IMR-90 (cell line): Measurements from ENCODE around the gene SHB. TPM values are rescaled to one million over a fixed set of nuclear protein-coding genes. Genes with fewer than 3 reads are reported as not detected.
A peak's percentile ranks its signal among the peaks of the same experiment; 100 is the strongest.

ENCODE experiments used
- ATAC-seq: fragments of 200-7000 bp; cut with Tn5 transposase; 2 replicates; pipeline ENCODE4 v1.9.1; 2020; ENCODE audit warnings: low read depth, mild to moderate bottlenecking, moderate library complexity
- BruUV-seq: library from RNA; stranded (reverse); fragments of 400-500 nt; replicated peaks from 2 replicates; lab custom pipeline; 2021; lab: Mats Ljungman, UMichigan
- CTCF ChIA-PET: fragments of 300-600 bp; formaldehyde crosslinking; extraction: SDS; loops from one replicate; lab custom pipeline; 2021; ENCODE audit warnings: antibody characterized with exemption; lab: Yijun Ruan, JAX
- POLR2A ChIA-PET: fragments of 300-600 bp; sonication (Branson Sonifier 250); formaldehyde crosslinking; loops from one replicate; lab custom pipeline; 2022; ENCODE audit warnings: antibody characterized with exemption; ENCODE audit not compliant: unreplicated experiment; lab: Charles Lee
- DNase-seq: peaks from one replicate; pipeline ENCODE4 v3.0.0; 2013
- H2AFZ ChIP-seq: replicated peaks from 2 replicates; pipeline ENCODE3; 2013; ENCODE audit warnings: low read length, mild to moderate bottlenecking; ENCODE audit not compliant: poor library complexity
- H2AK5ac ChIP-seq: 2 replicates; pipeline ENCODE4 v1.6.1; 2013; ENCODE audit warnings: low read depth, low read length, inconsistent platforms
- H2AK9ac ChIP-seq: replicated peaks from 2 replicates; pipeline ENCODE3; 2013; ENCODE audit warnings: mild to moderate bottlenecking, low read depth, low read length, moderate library complexity; ENCODE audit not compliant: poor library complexity
- H2BK120ac ChIP-seq: 2 replicates; pipeline ENCODE4 v1.6.1; 2013; ENCODE audit warnings: low read depth, low read length, inconsistent platforms
- H2BK15ac ChIP-seq: 3 replicates; pipeline ENCODE4 v1.6.1; 2013; ENCODE audit warnings: low read depth, low read length, inconsistent platforms
- H2BK20ac ChIP-seq: 2 replicates; pipeline ENCODE4 v1.6.1; 2013; ENCODE audit warnings: low read depth, mild to moderate bottlenecking, inconsistent platforms, low read length, moderate library complexity
- H2BK5ac ChIP-seq: 2 replicates; pipeline ENCODE4 v1.6.1; 2013; ENCODE audit warnings: mild to moderate bottlenecking, low read depth, low read length, inconsistent platforms; ENCODE audit not compliant: poor library complexity, severe bottlenecking
- H3K14ac ChIP-seq: replicated peaks from 2 replicates; pipeline ENCODE4 v1.6.1; 2013; ENCODE audit warnings: low read depth, low read length, inconsistent platforms
- H3K18ac ChIP-seq: 2 replicates; pipeline ENCODE4 v1.6.1; 2013; ENCODE audit warnings: low read depth, low read length, control low read depth
- H3K23ac ChIP-seq: 2 replicates; pipeline ENCODE4 v1.6.1; 2013; ENCODE audit warnings: low read depth, low read length, inconsistent platforms
- H3K27ac ChIP-seq: 2 replicates; pipeline ENCODE4 v1.5.1; 2013; ENCODE audit warnings: mild to moderate bottlenecking, control low read depth, low read length; ENCODE audit not compliant: insufficient read depth
- H3K27me3 ChIP-seq: 2 replicates; pipeline ENCODE4 v1.6.1; 2013; ENCODE audit warnings: low read length; ENCODE audit not compliant: control insufficient read depth, insufficient read depth
- H3K36me3 ChIP-seq: 2 replicates; pipeline ENCODE4 v1.6.1; 2013; ENCODE audit warnings: low read length, mixed read lengths; ENCODE audit not compliant: control insufficient read depth, insufficient read depth
- H3K4ac ChIP-seq: 2 replicates; pipeline ENCODE4 v1.6.1; 2013; ENCODE audit warnings: low read depth, low read length, inconsistent platforms
- H3K4me1 ChIP-seq: 2 replicates; pipeline ENCODE4 v1.6.1; 2013; ENCODE audit warnings: low read length, mixed read lengths; ENCODE audit not compliant: control insufficient read depth, insufficient read depth
- H3K4me2 ChIP-seq: 2 replicates; pipeline ENCODE4 v1.6.1; 2013; ENCODE audit warnings: low read depth, mild to moderate bottlenecking, control low read depth, low read length, moderate library complexity
- H3K4me3 ChIP-seq: 2 replicates; pipeline ENCODE4 v1.5.1; 2013; ENCODE audit warnings: low read depth, mild to moderate bottlenecking, control low read depth, low read length, moderate library complexity; ENCODE audit not compliant: insufficient read depth
- H3K56ac ChIP-seq: 2 replicates; pipeline ENCODE4 v1.6.1; 2013; ENCODE audit warnings: low read length, inconsistent platforms; ENCODE audit not compliant: insufficient read depth; ENCODE audit errors: extremely low read depth
- H3K79me1 ChIP-seq, 2 experiments: 2 replicates each; pipeline ENCODE4 v1.6.1; 2013; ENCODE audit warnings: low read length in 2 of 2, inconsistent platforms in 1 of 2, low read depth in 1 of 2
- H3K9ac ChIP-seq: 2 replicates; pipeline ENCODE4 v1.6.1; 2013; ENCODE audit warnings: low read depth, low read length, control low read depth
- H3K9me1 ChIP-seq: 2 replicates; pipeline ENCODE4 v1.6.1; 2013; ENCODE audit warnings: low read length, inconsistent platforms; ENCODE audit not compliant: insufficient read depth
- H3K9me3 ChIP-seq: 2 replicates; pipeline ENCODE4 v1.6.1; 2013; ENCODE audit warnings: low read length; ENCODE audit not compliant: control insufficient read depth, insufficient read depth
- H4K20me1 ChIP-seq: 2 replicates; pipeline ENCODE4 v1.6.1; 2013; ENCODE audit warnings: low read length, inconsistent platforms; ENCODE audit not compliant: insufficient read depth
- H4K5ac ChIP-seq: 2 replicates; pipeline ENCODE4 v1.6.1; 2013; ENCODE audit warnings: mild to moderate bottlenecking, low read depth, low read length, control low read depth
- H4K8ac ChIP-seq, 2 experiments: 2 replicates each; pipeline ENCODE4 v1.6.1; 2013; ENCODE audit warnings: low read depth in 2 of 2, low read length in 2 of 2, control low read depth in 1 of 2, inconsistent platforms in 1 of 2
- H4K91ac ChIP-seq: 2 replicates; pipeline ENCODE4 v1.6.1; 2013; ENCODE audit warnings: low read depth, low read length, inconsistent platforms; ENCODE audit not compliant: insufficient read depth
- CHD1 ChIP-seq: IDR thresholded peaks from 2 replicates; pipeline ENCODE4 v1.6.1; 2012; ENCODE audit warnings: low read depth, low read length, improper control_type of control experiment
- ELK1 ChIP-seq: fragments of 150-350 bp; IDR thresholded peaks from 2 replicates; pipeline ENCODE4 v1.6.1; 2016; ENCODE audit warnings: low read depth, mild to moderate bottlenecking, low read length, moderate library complexity, borderline replicate concordance
- MAFK ChIP-seq: IDR thresholded peaks from 2 replicates; pipeline ENCODE4 v1.6.1; 2012; ENCODE audit warnings: low read depth, low read length, improper control_type of control experiment
- MAZ ChIP-seq: IDR thresholded peaks from 2 replicates; pipeline ENCODE4 v1.6.1; 2012; ENCODE audit warnings: low read depth, mild to moderate bottlenecking, low read length, improper control_type of control experiment, moderate library complexity, borderline replicate concordance
- NFE2L2 ChIP-seq: fragments of 150-350 bp; IDR thresholded peaks from 2 replicates; pipeline ENCODE4 v1.6.1; 2016; ENCODE audit warnings: low read depth, mild to moderate bottlenecking, low read length
- RAD21 ChIP-seq: IDR thresholded peaks from 2 replicates; pipeline ENCODE4 v1.6.1; 2012; ENCODE audit warnings: low read length, improper control_type of control experiment
- RCOR1 ChIP-seq: IDR thresholded peaks from 2 replicates; pipeline ENCODE4 v1.6.1; 2012; ENCODE audit warnings: mild to moderate bottlenecking, low read length, improper control_type of control experiment; ENCODE audit not compliant: insufficient replicate concordance
- WGBS, 2 experiments: methylation state at CpG; one replicate each; pipeline versions ENCODE4 v1.1.5 to v1.1.7; 2013; ENCODE audit warnings: missing lambda C conversion rate in 2 of 2; ENCODE audit not compliant: insufficient read length in 1 of 2; ENCODE audit errors: extremely low coverage in 2 of 2; 5-methylcytosine and 5-hydroxymethylcytosine counted together
- dilution Hi-C: fragments of 300-500 bp; cut with HindIII; formaldehyde crosslinking; loops from one replicate; pipeline ENCODE4 v1.14.3; 2018; ENCODE audit warnings: low sequenced_read_pairs; ENCODE audit not compliant: unreplicated experiment
- in situ Hi-C: fragments of 300-500 bp; cut with MboI; formaldehyde crosslinking; loops from 3 replicates; pipeline ENCODE4 v1.14.3; 2019; ENCODE audit warnings: low sequenced_read_pairs, inconsistent platforms, mixed read lengths
- intact Hi-C: fragments of 100-400 bp; cut with micrococcal nuclease; formaldehyde crosslinking; loops from 2 replicates; pipeline ENCODE4 v1.10.0; 2022
- polyA plus RNA-seq, 3 experiments: library from polyadenylated mRNA; depleted of rRNA; stranded (reverse); fragments of >200 nt; gene quantifications; 2 replicates each; pipeline ENCODE4 v1.2.3, GENCODE V29; 2012; ENCODE audit warnings: low replicate concordance in 1 of 3
- total RNA-seq: library from RNA; depleted of rRNA; stranded (reverse); fragments of >200 nt; gene quantifications from 2 replicates; pipeline ENCODE4 v1.2.3, GENCODE V29; 2012

Gene SHB
- total and polyA plus RNA-seq, 2 of the 4 experiments (the other 2 are of a cell fraction), result 6.1 to 20.4 TPM

GRCh38 chr9:38101423-38101822 lies 32.4 kb upstream of the SHB start:
- Histone ChIP-seq H3K14ac (no peak overlapping the region), H4K8ac (no peak overlapping the region), H4K20me1 (no peaks in the 10 kb centered on the region), H3K9ac (no peak overlapping the region), H3K9me3 (no peaks in the 10 kb centered on the region), H3K27ac (no peak overlapping the region), H3K4me2 (no peak overlapping the region), H2BK15ac (no peak overlapping the region), H3K79me1 (no peaks in the 10 kb centered on the region), H2BK120ac (no peak overlapping the region), H3K9me1 (no peaks in the 10 kb centered on the region), H2BK20ac (no peak overlapping the region), H3K4ac (no peak overlapping the region), H2AFZ (no peak overlapping the region), H3K36me3 (no peaks in the 10 kb centered on the region), H3K18ac (no peak overlapping the region), H3K4me1 (no peaks in the 10 kb centered on the region), H3K23ac (no peak overlapping the region), H4K91ac (no peak overlapping the region), H3K56ac (no peak overlapping the region), H2AK5ac (no peak overlapping the region), H3K27me3 (peaks cover 20% of the 10 kb centered on the region), H4K5ac (no peak overlapping the region), H2AK9ac (no peak overlapping the region), H3K4me3 (no peak overlapping the region), H2BK5ac (no peak overlapping the region)
- intact Hi-C loops, result no loop called here
- DNase-seq (no peak), ATAC-seq (no peak)
- ChIA-PET POLR2A (no interaction called here), CTCF (no interaction called here)
- in situ Hi-C loops, result no loop called here
- no TSS peak for BruUV-seq
- TF ChIP-seq ELK1 (no peak), RAD21 (no peak), MAZ (no peak), CHD1 (no peak), MAFK (peak; percentile 90), RCOR1 (no peak), NFE2L2 (no peak)
- WGBS, 2 experiments, result no CpG with 5 or more reads among the region's 5 CpGs
- dilution Hi-C loops, result no loop called here
